ENCODE measurements around the gene NOSTRIN. TPM values are rescaled to one million over a fixed set of nuclear protein-coding genes. Genes with fewer than 3 reads are reported as not detected.
A peak's percentile ranks its signal among the peaks of the same experiment; 100 is the strongest.

Gene NOSTRIN
- total RNA-seq, 2 donors from 2014 or later: not detected

GRCh38 chr2:168912466-168912865 lies 110.0 kb downstream of the NOSTRIN start:
- no peak for ATAC-seq
- H3K4me3 Mint-ChIP-seq: peak overlapping the region; percentile 31

GRCh38 chr2:168912901-168913369 lies 110.5 kb downstream of the NOSTRIN start:
- H3K36me3 Mint-ChIP-seq (ENCODE audit: low read depth): peaks cover 4% of the 10 kb centered on the region
- peak overlapping the region; percentile 31 for H3K4me3 Mint-ChIP-seq
- ATAC-seq (no peak), DNase-seq (no peak)
- H3K9me3 ChIP-seq (ENCODE audit: control insufficient read depth, low read length, poor library complexity, severe bottlenecking): no peaks in the 10 kb centered on the region
- H3K27me3 Mint-ChIP-seq: peaks cover 29% of the 10 kb centered on the region
- peak overlapping the region; percentile 46 for H3K27ac Mint-ChIP-seq
- H3K4me1 Mint-ChIP-seq: peaks cover 2% of the 10 kb centered on the region

More at GRCh38 chr2:168912466-168912865, 110.0 kb downstream of the NOSTRIN start:
- peak overlapping the region; percentile 46 for H3K27ac Mint-ChIP-seq
- peaks cover 2% of the 10 kb centered on the region for H3K4me1 Mint-ChIP-seq
- H3K9me3 ChIP-seq (ENCODE audit: control insufficient read depth, low read length, poor library complexity, severe bottlenecking): no peaks in the 10 kb centered on the region
- no peak for DNase-seq
- peaks cover 4% of the 10 kb centered on the region for H3K36me3 Mint-ChIP-seq (ENCODE audit: low read depth)
- H3K27me3 Mint-ChIP-seq: peaks cover 29% of the 10 kb centered on the region

GRCh38 chr2:168913495-168913894 lies 111.1 kb downstream of the NOSTRIN start:
- H3K4me1 Mint-ChIP-seq: peaks cover 2% of the 10 kb centered on the region
- no peak overlapping the region for H3K4me3 Mint-ChIP-seq
- H3K27me3 Mint-ChIP-seq: peaks cover 29% of the 10 kb centered on the region
- DNase-seq (no peak), ATAC-seq (no peak)
- no peak overlapping the region for H3K27ac Mint-ChIP-seq
- peaks cover 4% of the 10 kb centered on the region for H3K36me3 Mint-ChIP-seq (ENCODE audit: low read depth)
- no peaks in the 10 kb centered on the region for H3K9me3 ChIP-seq (ENCODE audit: control insufficient read depth, low read length, poor library complexity, severe bottlenecking)

Other genes starting within 250 kb of the NOSTRIN start
- under 1 TPM in 1 of 2 donors, not detected in 1; 0.27 TPM for gene SPC25, start 87.8 kb downstream of the NOSTRIN start, total RNA-seq
- gene G6PC2, start 98.7 kb downstream of the NOSTRIN start, total RNA-seq: not detected
- not detected for gene ABCB11, start 228.7 kb downstream of the NOSTRIN start, total RNA-seq

All from T-helper 17 cell (primary cell).